Uterus (tissue), 4 donors: ENCODE measurements around the gene KIF5A. TPM values are rescaled to one million over a fixed set of nuclear protein-coding genes. Genes with fewer than 3 reads are reported as not detected.

Source experiments
- DNase-seq, 2 donors: peaks; one replicate each; pipeline ENCODE4 v3.0.0-alpha.2; 2019 to 2020
- H3K27ac ChIP-seq, 2 donors: fragments of 200-600 bp; sonication (generic); 1 replicate in 1 of 2; 2 replicates in 1 of 2; pipeline ENCODE4 v1.5.1; 2016 to 2018
- H3K27me3 ChIP-seq, 2 donors: fragments of 200-600 bp; sonication (generic); one replicate each; pipeline ENCODE4 v1.5.1; 2018 to 2019; ENCODE audit warnings: control low read depth in 1 of 2
- H3K36me3 ChIP-seq, 2 donors: fragments of 200-600 bp; sonication (generic); one replicate each; pipeline ENCODE4 v1.5.1; 2019; ENCODE audit warnings: control low read depth in 1 of 2
- H3K4me1 ChIP-seq, 2 donors: fragments of 200-600 bp; sonication (generic); one replicate each; pipeline ENCODE4 v1.5.1; 2018 to 2019; ENCODE audit warnings: control low read depth in 1 of 2
- H3K4me3 ChIP-seq, 2 donors: fragments of 200-600 bp; sonication (generic); 1 replicate in 1 of 2; 2 replicates in 1 of 2; pipeline ENCODE4 v1.5.1; 2018 to 2019; ENCODE audit warnings: mild to moderate bottlenecking in 1 of 2
- H3K9me3 ChIP-seq, 2 donors: fragments of 200-600 bp; sonication (generic); one replicate each; pipeline ENCODE4 v1.5.1; 2019; ENCODE audit warnings: control low read depth in 1 of 2
- CTCF ChIP-seq, 4 experiments: fragments of 200-600 bp in 2 of 4; fragments of 450-650 bp in 2 of 4; sonication (generic) in 2 of 4; IDR thresholded peaks; one replicate each; pipeline ENCODE4 v1.5.1; 2016 to 2019; ENCODE audit warnings: antibody characterized with exemption in 4 of 4, mild to moderate bottlenecking in 2 of 4, moderate library complexity in 1 of 4
- POLR2A ChIP-seq, 2 donors: fragments of 450-650 bp; IDR thresholded peaks; one replicate each; pipeline ENCODE4 v1.6.1; 2016; ENCODE audit warnings: antibody characterized with exemption in 2 of 2, mild to moderate bottlenecking in 1 of 2, moderate library complexity in 1 of 2
- intact Hi-C: fragments of 100-400 bp; cut with DNase I; formaldehyde crosslinking; loops from one replicate; pipeline ENCODE4 v1.15.1; 2023; ENCODE audit warnings: low total_unique reads
- total RNA-seq, 4 donors: library from RNA; depleted of rRNA in 3 of 4; stranded (reverse); fragments of >200 nt in 3 of 4; gene quantifications; one replicate each; pipeline versions ENCODE4 v1.1.0 to v1.2.4, GENCODE V29; 2014 to 2023
- donor health status: DM: yes; HTN: yes; CAD: no.

Gene KIF5A
- total RNA-seq, 4 donors from 2014 or later, result 0.59 to 5.1 (median 1.9) TPM

GRCh38 chr12:57591782-57592325 lies 42.0 kb downstream of the KIF5A start:
- TF ChIP-seq CTCF (IDR thresholded peaks at IDR 0.05), result no peak
- no peak for TF ChIP-seq POLR2A (IDR thresholded peaks at IDR 0.05)
- Histone ChIP-seq H3K4me3 (peak overlapping the region; percentile 64 to 81), H3K4me1 (no peaks in the 10 kb centered on the region), H3K27me3 (no peaks in the 10 kb centered on the region), H3K36me3 (no peaks in the 10 kb centered on the region), H3K27ac (peak overlapping the region; percentile 62 to 77), H3K9me3 (no peaks in the 10 kb centered on the region)
- intact Hi-C loops, result no loop called here
- no peak for DNase-seq

- Histone ChIP-seq H3K27me3 (no peaks in the 10 kb centered on the region), H3K36me3 (no peaks in the 10 kb centered on the region), H3K4me1 (no peaks in the 10 kb centered on the region), H3K4me3 (no peak overlapping the region), H3K27ac (no peak overlapping the region), H3K9me3 (no peaks in the 10 kb centered on the region)
- intact Hi-C loops, result no loop called here
- DNase-seq, result no peak
- TF ChIP-seq POLR2A (IDR thresholded peaks at IDR 0.05) (no peak), CTCF (IDR thresholded peaks at IDR 0.05) (no peak)
Measured at GRCh38 chr12:57592551-57593165, 42.8 kb downstream of the KIF5A start.

GRCh38 chr12:57593187-57593586 lies 43.3 kb downstream of the KIF5A start:
- Histone ChIP-seq H3K4me1 (no peaks in the 10 kb centered on the region), H3K36me3 (no peaks in the 10 kb centered on the region), H3K27me3 (no peaks in the 10 kb centered on the region), H3K27ac (no peak overlapping the region), H3K9me3 (no peaks in the 10 kb centered on the region), H3K4me3 (no peak overlapping the region)
- intact Hi-C loops, result no loop called here
- no peak for DNase-seq
- TF ChIP-seq CTCF (IDR thresholded peaks at IDR 0.05) (no peak), POLR2A (IDR thresholded peaks at IDR 0.05) (no peak)

GRCh38 chr12:57600395-57600794 lies 50.6 kb downstream of the KIF5A start:
- no peak overlapping the region for H3K4me3 ChIP-seq
- no peaks in the 10 kb centered on the region for H3K4me1 ChIP-seq
- H3K36me3 ChIP-seq, result no peaks in the 10 kb centered on the region
- no peak overlapping the region for H3K27ac ChIP-seq
- no peaks in the 10 kb centered on the region for H3K27me3 ChIP-seq
- DNase-seq, result no peak
- no peak for TF ChIP-seq POLR2A (IDR thresholded peaks at IDR 0.05)
- TF ChIP-seq CTCF (IDR thresholded peaks at IDR 0.05), result no peak
- no peaks in the 10 kb centered on the region for H3K9me3 ChIP-seq
- intact Hi-C loops, result no loop called here

- peak overlapping the region; percentile 95 to 96 for H3K27ac ChIP-seq
- intact Hi-C loops, result no loop called here
- H3K27me3 ChIP-seq, result no peaks in the 10 kb centered on the region
- H3K9me3 ChIP-seq, result no peaks in the 10 kb centered on the region
- no peak overlapping the region for H3K4me3 ChIP-seq
- TF ChIP-seq CTCF (IDR thresholded peaks at IDR 0.05) (no peak), POLR2A (IDR thresholded peaks at IDR 0.05) (no peak)
- H3K36me3 ChIP-seq, result no peaks in the 10 kb centered on the region
- no peak for DNase-seq
- H3K4me1 ChIP-seq, result no peaks in the 10 kb centered on the region
Measured at GRCh38 chr12:57602544-57602943, 52.7 kb downstream of the KIF5A start.
